ENCODE measurements around the gene GREB1L. TPM values are rescaled to one million over a fixed set of nuclear protein-coding genes. Genes with fewer than 3 reads are reported as not detected.

Gene GREB1L
- total RNA-seq, 4 donors from 2014 or later, result 6.2 to 14.9 (median 10.4) TPM

DNA sequence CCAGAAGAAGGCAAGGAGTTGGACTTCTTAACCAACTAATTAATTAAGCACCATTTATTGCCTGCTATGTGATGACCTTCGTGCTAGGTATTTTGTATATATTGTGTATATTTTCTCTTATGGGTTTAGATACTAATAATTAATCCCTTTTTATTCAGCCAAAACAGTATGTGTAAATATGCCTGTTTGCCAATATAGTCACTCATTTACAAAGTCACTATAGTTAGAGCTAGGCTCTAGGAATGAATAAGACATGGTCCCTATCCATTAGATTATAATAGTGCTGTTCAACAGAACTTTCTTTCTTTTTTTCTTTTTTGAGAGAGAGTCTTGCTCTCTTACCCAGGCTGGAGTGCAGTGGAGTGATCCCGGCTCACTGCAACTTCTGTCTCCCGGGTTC, 51.4 kb downstream of the GREB1L start:
- H3K9me3 ChIP-seq, result no peaks in the 10 kb centered on the region
- H3K4me3 ChIP-seq, result no peak overlapping the region
- H3K36me3 ChIP-seq, result no peaks in the 10 kb centered on the region
- H3K27ac ChIP-seq, result no peak overlapping the region
- TF ChIP-seq EP300 (IDR thresholded peaks at IDR 0.05), result no peak
- no peak for TF ChIP-seq POLR2AphosphoS5 (IDR thresholded peaks at IDR 0.05)
- no peak for TF ChIP-seq POLR2A (IDR thresholded peaks at IDR 0.05)
- TF ChIP-seq, protein P1, sequence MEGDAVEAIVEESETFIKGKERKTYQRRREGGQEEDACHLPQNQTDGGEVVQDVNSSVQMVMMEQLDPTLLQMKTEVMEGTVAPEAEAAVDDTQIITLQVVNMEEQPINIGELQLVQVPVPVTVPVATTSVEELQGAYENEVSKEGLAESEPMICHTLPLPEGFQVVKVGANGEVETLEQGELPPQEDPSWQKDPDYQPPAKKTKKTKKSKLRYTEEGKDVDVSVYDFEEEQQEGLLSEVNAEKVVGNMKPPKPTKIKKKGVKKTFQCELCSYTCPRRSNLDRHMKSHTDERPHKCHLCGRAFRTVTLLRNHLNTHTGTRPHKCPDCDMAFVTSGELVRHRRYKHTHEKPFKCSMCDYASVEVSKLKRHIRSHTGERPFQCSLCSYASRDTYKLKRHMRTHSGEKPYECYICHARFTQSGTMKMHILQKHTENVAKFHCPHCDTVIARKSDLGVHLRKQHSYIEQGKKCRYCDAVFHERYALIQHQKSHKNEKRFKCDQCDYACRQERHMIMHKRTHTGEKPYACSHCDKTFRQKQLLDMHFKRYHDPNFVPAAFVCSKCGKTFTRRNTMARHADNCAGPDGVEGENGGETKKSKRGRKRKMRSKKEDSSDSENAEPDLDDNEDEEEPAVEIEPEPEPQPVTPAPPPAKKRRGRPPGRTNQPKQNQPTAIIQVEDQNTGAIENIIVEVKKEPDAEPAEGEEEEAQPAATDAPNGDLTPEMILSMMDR (IDR thresholded peaks at IDR 0.05), result no peak
- 91 to 100% methylated on average over 1 to 3 of the region's 3 CpGs for WGBS, 2 donors (ENCODE audit: low coverage in 1 of 2)
- no peak for ATAC-seq
- peaks cover 0 to 6% (median 0%) of the 10 kb centered on the region in 3 donors for H3K4me1 ChIP-seq
- H3K27me3 ChIP-seq, result no peaks in the 10 kb centered on the region

DNA sequence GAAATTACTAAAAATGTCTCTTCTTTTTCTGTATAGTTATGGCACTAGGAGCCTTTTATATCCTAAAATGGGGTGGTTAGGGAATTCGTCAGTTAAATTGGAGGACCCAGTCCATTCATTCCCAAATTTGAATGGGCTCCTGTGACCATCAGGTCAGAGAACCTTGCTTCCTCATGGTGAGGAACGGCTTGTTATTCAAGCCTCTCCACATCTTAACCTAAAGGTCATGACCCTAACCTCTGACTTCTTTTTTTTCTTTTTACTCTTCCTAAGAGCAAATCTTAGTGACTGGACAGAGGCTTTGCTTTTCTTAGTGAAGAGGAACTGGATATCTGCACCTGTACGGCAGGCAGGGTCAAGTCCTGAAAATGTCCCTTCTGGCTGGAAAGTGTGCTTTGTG, 53.1 kb downstream of the GREB1L start:
- Histone ChIP-seq H3K9me3 (no peaks in the 10 kb centered on the region), H3K4me3 (no peak overlapping the region), H3K27ac (no peak overlapping the region), H3K4me1 (peaks cover 0 to 3% (median 0%) of the 10 kb centered on the region in 3 donors), H3K27me3 (no peaks in the 10 kb centered on the region), H3K36me3 (no peaks in the 10 kb centered on the region)
- 59 to 100% methylated on average over 1 to 3 of the region's 3 CpGs for WGBS, 2 donors (ENCODE audit: low coverage in 1 of 2)
- no peak for ATAC-seq
- TF ChIP-seq, protein P1 (IDR thresholded peaks at IDR 0.05), result no peak
- TF ChIP-seq EP300 (IDR thresholded peaks at IDR 0.05), result no peak

DNA sequence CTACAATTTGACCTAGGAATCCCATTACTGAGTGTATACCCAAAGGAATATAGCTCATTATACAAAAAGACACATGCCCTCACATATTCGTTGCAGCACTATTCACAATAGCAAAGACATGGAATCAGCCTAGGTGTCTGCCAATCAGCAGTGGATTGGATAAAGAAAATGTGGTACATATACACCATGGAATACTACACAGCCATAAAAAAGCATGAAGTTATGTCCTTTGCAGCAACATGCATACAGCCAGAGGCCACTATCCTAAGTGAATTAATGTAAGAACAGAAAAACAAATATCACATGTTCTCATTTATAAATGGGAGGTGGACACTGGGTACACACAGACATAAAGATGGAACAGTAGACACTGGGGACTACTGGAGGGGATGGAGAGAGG, 54.0 kb downstream of the GREB1L start:
- 69 to 100% methylated on average over 1 of the region's 1 CpG for WGBS, 2 donors (ENCODE audit: low coverage in 1 of 2)
- H3K4me3 ChIP-seq, result no peak overlapping the region
- TF ChIP-seq EP300 (IDR thresholded peaks at IDR 0.05) (no peak), POLR2AphosphoS5 (IDR thresholded peaks at IDR 0.05) (no peak), POLR2A (IDR thresholded peaks at IDR 0.05) (no peak)
- TF ChIP-seq, protein P1 (IDR thresholded peaks at IDR 0.05), result no peak

DNA sequence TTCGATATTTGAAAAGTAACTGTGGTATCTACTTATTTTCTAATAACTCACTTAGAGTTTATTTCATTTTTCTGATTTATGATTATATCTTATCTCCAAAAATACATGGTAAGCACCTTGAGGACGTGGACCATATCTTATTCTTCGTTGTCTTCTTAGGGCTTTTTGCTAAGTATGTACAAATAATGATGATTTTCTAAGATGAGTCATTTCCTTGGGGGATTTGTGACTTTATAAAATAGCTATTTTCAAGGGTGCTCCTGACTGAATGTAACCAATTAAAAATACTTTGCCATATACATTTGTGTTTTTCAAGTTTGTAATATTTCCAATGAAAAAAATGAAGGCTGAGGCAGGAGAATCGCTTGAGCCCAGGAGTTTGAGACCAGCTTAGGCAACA, 56.3 kb downstream of the GREB1L start:
- TF ChIP-seq EP300 (IDR thresholded peaks at IDR 0.05) (no peak), POLR2AphosphoS5 (IDR thresholded peaks at IDR 0.05) (no peak), POLR2A (IDR thresholded peaks at IDR 0.05) (no peak)
- ATAC-seq, result no peak

More for the DNA sequence above, 54.0 kb downstream of the GREB1L start:
- H3K4me1 ChIP-seq, result no peaks in the 10 kb centered on the region
- H3K27me3 ChIP-seq, result no peaks in the 10 kb centered on the region
- no peaks in the 10 kb centered on the region for H3K36me3 ChIP-seq
- no peak overlapping the region for H3K27ac ChIP-seq
- ATAC-seq, result no peak
- no peaks in the 10 kb centered on the region for H3K9me3 ChIP-seq

DNA sequence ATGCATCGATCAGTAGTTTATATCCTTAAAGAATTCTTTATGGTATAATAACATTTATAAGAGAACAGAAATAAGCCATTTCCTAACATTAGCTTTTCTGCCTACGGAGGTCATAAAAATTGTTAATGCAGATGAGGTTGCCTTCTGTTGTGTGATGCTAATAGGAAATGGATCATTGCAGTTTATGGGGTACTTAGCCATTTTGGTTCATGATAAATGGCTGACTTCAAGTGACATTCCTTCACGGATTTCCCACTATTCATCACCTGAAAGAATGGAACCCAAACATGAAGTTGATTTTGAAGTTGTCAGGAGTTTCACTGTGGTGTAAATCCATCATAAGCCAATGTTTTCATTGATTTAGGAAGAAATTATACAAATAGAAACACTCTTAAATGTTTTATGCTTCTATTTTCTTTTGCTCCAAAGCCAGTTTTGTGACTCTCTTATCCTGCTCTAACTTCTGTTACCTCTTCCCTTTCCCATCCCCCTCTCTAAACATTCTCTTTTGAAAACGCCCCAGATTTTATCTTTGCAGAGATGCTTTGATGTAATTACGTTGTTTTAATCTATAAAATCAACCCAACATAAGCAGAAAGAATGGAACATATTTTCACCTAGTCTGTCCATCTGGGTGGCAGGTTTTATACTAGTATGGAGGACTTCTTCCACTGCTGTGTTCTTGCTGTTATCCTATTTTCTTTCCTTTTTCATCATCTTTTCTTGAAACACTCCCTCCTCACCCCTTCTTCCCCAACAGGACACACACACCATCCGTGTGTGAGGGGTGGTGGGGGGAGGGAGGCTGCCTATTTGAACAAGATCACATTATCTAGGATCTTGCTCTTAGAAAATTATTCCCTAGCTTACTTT, 58.2 kb downstream of the GREB1L start:
- no peaks in the 10 kb centered on the region for H3K27me3 ChIP-seq
- H3K9me3 ChIP-seq, result no peaks in the 10 kb centered on the region
- TF ChIP-seq, protein P1 (IDR thresholded peaks at IDR 0.05), result no peak
- TF ChIP-seq EP300 (IDR thresholded peaks at IDR 0.05), result no peak
- TF ChIP-seq POLR2AphosphoS5 (IDR thresholded peaks at IDR 0.05), result no peak
- no peaks in the 10 kb centered on the region for H3K4me1 ChIP-seq
- ATAC-seq, result no peak
- no peak overlapping the region for H3K27ac ChIP-seq
- H3K4me3 ChIP-seq, result no peak overlapping the region
- no peaks in the 10 kb centered on the region for H3K36me3 ChIP-seq
- 34 to 43% methylated on average over 6 of the region's 6 CpGs for WGBS, 2 donors (ENCODE audit: low coverage in 1 of 2)

More for the DNA sequence above, 56.3 kb downstream of the GREB1L start:
- Histone ChIP-seq H3K27me3 (no peaks in the 10 kb centered on the region), H3K9me3 (no peaks in the 10 kb centered on the region), H3K27ac (no peak overlapping the region), H3K36me3 (no peaks in the 10 kb centered on the region), H3K4me3 (no peak overlapping the region), H3K4me1 (no peaks in the 10 kb centered on the region)
- 62 to 92% methylated on average over 4 of the region's 4 CpGs for WGBS, 2 donors (ENCODE audit: low coverage in 1 of 2)
